Fibroblast of the aortic adventitia (primary cell): ENCODE measurements around the gene ARHGAP42. TPM values are rescaled to one million over a fixed set of nuclear protein-coding genes. Genes with fewer than 3 reads are reported as not detected.
A peak's percentile ranks its signal among the peaks of the same experiment; 100 is the strongest.

Experiments used
- DNase-seq: peaks from one replicate; pipeline ENCODE4 v3.0.0-alpha.2; 2010; ENCODE audit warnings: low read depth
- H3K4me3 ChIP-seq: 2 replicates; pipeline ENCODE4 v1.5.1; 2011; ENCODE audit warnings: low read depth, mild to moderate bottlenecking, control low read depth, low read length, moderate library complexity
- CTCF ChIP-seq: IDR thresholded peaks from 2 replicates; pipeline ENCODE4 v1.5.1; 2011; ENCODE audit warnings: mild to moderate bottlenecking, low read length, control low read depth, inconsistent platforms; ENCODE audit not compliant: insufficient read depth
- total RNA-seq: library from RNA; depleted of rRNA; stranded (reverse); fragments of >200 nt; gene quantifications from 2 replicates; pipeline ENCODE4 v1.2.3, GENCODE V29; 2012; ENCODE audit warnings: low replicate concordance

ARHGAP42 gene
- total RNA-seq, 1 donor = 12.6 TPM

- H3K4me3 ChIP-seq = no peak overlapping the region
- TF ChIP-seq CTCF = no peak
- DNase-seq = no peak
Observed at GRCh38 chr11:100815787-100816330, 128.8 kb downstream of the ARHGAP42 start.

GRCh38 chr11:100816823-100817222 is 129.7 kb downstream of the ARHGAP42 start:
- peak; percentile 37 for DNase-seq
- no peak for TF ChIP-seq CTCF

GRCh38 chr11:100817620-100818019 is 130.5 kb downstream of the ARHGAP42 start:
- no peak overlapping the region for H3K4me3 ChIP-seq
- DNase-seq = no peak
- no peak for TF ChIP-seq CTCF

More at GRCh38 chr11:100816823-100817222, 129.7 kb downstream of the ARHGAP42 start:
- no peak overlapping the region for H3K4me3 ChIP-seq

GRCh38 chr11:100820621-100821020 is 133.5 kb downstream of the ARHGAP42 start:
- no peak for TF ChIP-seq CTCF
- no peak for DNase-seq
- H3K4me3 ChIP-seq = no peak overlapping the region

GRCh38 chr11:100821198-100821597 is 134.1 kb downstream of the ARHGAP42 start:
- no peak overlapping the region for H3K4me3 ChIP-seq
- TF ChIP-seq CTCF = no peak
- DNase-seq = no peak

- TF ChIP-seq CTCF = no peak
- peak; percentile 89 for DNase-seq
- no peak overlapping the region for H3K4me3 ChIP-seq
Observed at GRCh38 chr11:100823360-100823759, 136.3 kb downstream of the ARHGAP42 start.
